SK-N-MC (cell line): ENCODE results near the gene RUNX1.

ENCODE experiments used
- EZH2 ChIP-seq: fragments of 200-600 bp; sonication (generic); IDR thresholded peaks from one replicate; pipeline ENCODE4 v1.6.1; 2017; ENCODE audit warnings: antibody characterized with exemption
- FOXP2 ChIP-seq: optimal IDR thresholded peaks from 2 replicates; pipeline ENCODE3; 2011; ENCODE audit warnings: mild to moderate bottlenecking, moderate library complexity; ENCODE audit not compliant: insufficient read depth; ENCODE audit errors: extremely low read length, control extremely low read depth
- POLR2AphosphoS5 ChIP-seq: IDR thresholded peaks from 2 replicates; pipeline ENCODE4 v1.6.1; 2012; ENCODE audit warnings: mild to moderate bottlenecking, low read depth, low read length, borderline replicate concordance

DNA sequence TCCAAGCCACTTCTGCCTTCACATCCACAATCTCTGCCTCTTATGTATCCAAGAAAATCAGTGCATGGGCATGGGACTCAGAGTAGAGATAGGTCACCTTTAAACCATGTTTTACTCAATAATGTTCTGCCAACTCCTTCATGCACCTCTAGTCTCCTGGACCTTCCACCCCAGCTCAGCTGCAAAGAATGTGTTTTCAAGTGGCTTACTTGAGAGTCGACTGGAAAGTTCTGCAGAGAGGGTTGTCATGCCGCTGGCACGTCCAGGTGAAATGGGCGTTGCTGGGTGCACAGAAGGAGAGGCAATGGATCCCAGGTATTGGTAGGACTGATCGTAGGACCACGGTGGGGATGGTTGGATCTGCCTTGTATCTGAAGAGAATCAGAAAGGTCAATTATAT lies 250.0 kb downstream of the RUNX1 start:
- no peak for TF ChIP-seq POLR2AphosphoS5
- no peak for TF ChIP-seq EZH2
- TF ChIP-seq FOXP2 = no peak
